DOHH2 (cell line): ENCODE measurements around the gene HK1.

Experiments used
- H3F3A ChIP-seq: fragments of 200-600 bp; sonication (generic), shearing (Covaris generic); 2 replicates; pipeline ENCODE4 v1.6.0; 2016; ENCODE audit warnings: antibody characterized with exemption, mild to moderate bottlenecking; ENCODE audit not compliant: control insufficient read depth, insufficient read depth
- H3K27ac ChIP-seq: fragments of 200-600 bp; sonication (generic); 2 replicates; pipeline ENCODE4 v1.5.1; 2014; ENCODE audit warnings: low read depth, mild to moderate bottlenecking, low read length, moderate library complexity
- H3K27me3 ChIP-seq: fragments of 200-600 bp; sonication (generic); 2 replicates; pipeline ENCODE4 v1.6.1; 2014; ENCODE audit warnings: mild to moderate bottlenecking, low read length, mixed read lengths; ENCODE audit not compliant: control insufficient read depth
- H3K36me3 ChIP-seq: fragments of 200-600 bp; sonication (generic); 2 replicates; pipeline ENCODE4 v1.6.1; 2014; ENCODE audit warnings: mild to moderate bottlenecking, low read length, moderate library complexity, mixed read lengths; ENCODE audit not compliant: control insufficient read depth
- H3K4me1 ChIP-seq: fragments of 200-600 bp; sonication (generic); 2 replicates; pipeline ENCODE4 v1.6.1; 2014; ENCODE audit warnings: mild to moderate bottlenecking, low read length, mixed read lengths; ENCODE audit not compliant: control insufficient read depth
- H3K4me2 ChIP-seq: fragments of 200-600 bp; sonication (generic); 2 replicates; pipeline ENCODE4 v1.6.0; 2014; ENCODE audit warnings: mild to moderate bottlenecking, low read length, moderate library complexity
- H3K4me3 ChIP-seq: fragments of 200-600 bp; sonication (generic); 2 replicates; pipeline ENCODE4 v1.5.1; 2014; ENCODE audit warnings: mild to moderate bottlenecking, low read length, mixed read lengths
- H3K79me2 ChIP-seq: fragments of 200-600 bp; sonication (generic); 2 replicates; pipeline ENCODE4 v1.6.1; 2014; ENCODE audit warnings: mild to moderate bottlenecking, low read length, mixed read lengths; ENCODE audit not compliant: control insufficient read depth
- H3K9me2 ChIP-seq: fragments of 200-600 bp; sonication (generic); replicated peaks from 2 replicates; pipeline ENCODE4 v1.6.1; 2014; ENCODE audit warnings: mild to moderate bottlenecking, low read length, mixed read lengths; ENCODE audit not compliant: control insufficient read depth
- H3K9me3 ChIP-seq: fragments of 200-600 bp; sonication (generic); 2 replicates; pipeline ENCODE4 v1.6.1; 2014; ENCODE audit warnings: antibody characterized with exemption, low read length, mixed read lengths; ENCODE audit not compliant: control insufficient read depth, insufficient read depth
- H4K20me1 ChIP-seq: fragments of 200-600 bp; sonication (generic); 2 replicates; pipeline ENCODE4 v1.6.0; 2014; ENCODE audit warnings: low read depth, mild to moderate bottlenecking, antibody characterized with exemption, low read length, moderate library complexity; ENCODE audit not compliant: control insufficient read depth, insufficient read depth
- EZH2phosphoT487 ChIP-seq: fragments of 200-600 bp; sonication (generic); IDR thresholded peaks from 2 replicates; pipeline ENCODE4 v1.6.1; 2017; ENCODE audit warnings: borderline replicate concordance, mild to moderate bottlenecking, antibody characterized with exemption, low read length, moderate library complexity, mixed read lengths
- TF ChIP-seq, protein P1 (sequence below): fragments of 200-600 bp; sonication (generic); IDR thresholded peaks from one replicate; pipeline ENCODE4 v1.5.1; 2014; ENCODE audit warnings: antibody characterized with exemption, mild to moderate bottlenecking, low read depth, low read length; ENCODE audit not compliant: poor library complexity, severe bottlenecking

HK1 gene

GRCh38 chr10:69389827-69390490, 111.7 kb downstream of the HK1 start:
- Histone ChIP-seq H3K27me3 (no peaks in the 10 kb centered on the region), H3K36me3 (peaks cover 50% of the 10 kb centered on the region), H3F3A (no peaks in the 10 kb centered on the region), H3K9me2 (no peaks in the 10 kb centered on the region), H3K27ac (no peak overlapping the region), H3K4me2 (no peak overlapping the region), H3K9me3 (no peaks in the 10 kb centered on the region), H3K79me2 (no peaks in the 10 kb centered on the region), H3K4me1 (peaks cover 7% of the 10 kb centered on the region), H3K4me3 (no peak overlapping the region), H4K20me1 (no peaks in the 10 kb centered on the region)
- no peak for TF ChIP-seq EZH2phosphoT487
- TF ChIP-seq, protein P1, sequence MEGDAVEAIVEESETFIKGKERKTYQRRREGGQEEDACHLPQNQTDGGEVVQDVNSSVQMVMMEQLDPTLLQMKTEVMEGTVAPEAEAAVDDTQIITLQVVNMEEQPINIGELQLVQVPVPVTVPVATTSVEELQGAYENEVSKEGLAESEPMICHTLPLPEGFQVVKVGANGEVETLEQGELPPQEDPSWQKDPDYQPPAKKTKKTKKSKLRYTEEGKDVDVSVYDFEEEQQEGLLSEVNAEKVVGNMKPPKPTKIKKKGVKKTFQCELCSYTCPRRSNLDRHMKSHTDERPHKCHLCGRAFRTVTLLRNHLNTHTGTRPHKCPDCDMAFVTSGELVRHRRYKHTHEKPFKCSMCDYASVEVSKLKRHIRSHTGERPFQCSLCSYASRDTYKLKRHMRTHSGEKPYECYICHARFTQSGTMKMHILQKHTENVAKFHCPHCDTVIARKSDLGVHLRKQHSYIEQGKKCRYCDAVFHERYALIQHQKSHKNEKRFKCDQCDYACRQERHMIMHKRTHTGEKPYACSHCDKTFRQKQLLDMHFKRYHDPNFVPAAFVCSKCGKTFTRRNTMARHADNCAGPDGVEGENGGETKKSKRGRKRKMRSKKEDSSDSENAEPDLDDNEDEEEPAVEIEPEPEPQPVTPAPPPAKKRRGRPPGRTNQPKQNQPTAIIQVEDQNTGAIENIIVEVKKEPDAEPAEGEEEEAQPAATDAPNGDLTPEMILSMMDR = no peak

DNA sequence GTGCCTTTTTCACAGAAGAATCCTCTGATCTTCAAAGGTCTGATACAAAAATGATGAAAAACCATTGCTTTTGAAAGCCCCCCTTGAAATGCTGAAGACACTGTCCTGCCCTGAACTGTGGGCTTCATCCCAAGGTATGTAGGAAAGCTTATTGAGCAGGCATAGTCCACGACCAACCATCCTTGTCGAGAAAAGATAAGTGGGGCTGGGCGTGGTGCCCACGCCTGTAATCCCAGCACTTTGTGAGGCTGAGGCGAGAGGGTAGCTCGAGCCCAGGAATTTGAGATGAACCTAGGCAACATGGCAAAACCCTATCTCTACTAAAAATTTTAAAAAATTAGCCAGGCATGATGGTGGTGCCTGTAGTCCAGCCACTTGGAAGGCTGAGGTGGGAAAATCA, 112.9 kb downstream of the HK1 start:
- Histone ChIP-seq H3K79me2 (no peaks in the 10 kb centered on the region), H3K36me3 (peaks cover 38% of the 10 kb centered on the region), H3K9me3 (no peaks in the 10 kb centered on the region), H4K20me1 (no peaks in the 10 kb centered on the region), H3K4me2 (no peak overlapping the region), H3K27ac (no peak overlapping the region), H3F3A (no peaks in the 10 kb centered on the region), H3K4me1 (peaks cover 7% of the 10 kb centered on the region), H3K27me3 (no peaks in the 10 kb centered on the region), H3K9me2 (no peaks in the 10 kb centered on the region), H3K4me3 (no peak overlapping the region)
- TF ChIP-seq, protein P1 = no peak
- TF ChIP-seq EZH2phosphoT487 = no peak

DNA sequence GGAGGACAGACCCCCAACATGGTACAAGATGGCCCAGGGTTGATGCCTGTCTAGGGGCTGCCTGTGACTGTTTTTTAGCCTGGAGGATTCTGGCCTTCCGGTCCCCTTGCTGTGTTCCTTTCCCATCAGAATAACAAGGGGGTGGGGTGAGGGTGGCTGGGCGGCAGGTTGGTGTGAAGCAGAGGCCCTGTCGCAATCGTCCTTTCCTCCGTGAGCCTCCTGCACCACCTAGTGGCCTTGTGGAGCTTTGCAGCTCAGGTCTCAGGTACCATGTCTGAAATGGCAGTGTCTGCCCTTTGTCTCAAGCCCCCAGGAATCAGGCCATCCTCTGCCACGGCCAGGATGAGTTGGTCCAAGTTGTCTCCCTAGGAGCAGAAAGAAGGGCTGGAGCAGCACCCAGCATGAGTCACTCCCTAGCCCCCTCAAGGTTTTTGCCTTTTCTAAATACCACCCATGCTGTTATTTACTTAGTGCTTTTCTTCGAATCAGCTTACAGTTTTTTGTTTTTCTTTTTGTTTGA, 114.2 kb downstream of the HK1 start:
- Histone ChIP-seq H3K9me2 (no peaks in the 10 kb centered on the region), H4K20me1 (no peaks in the 10 kb centered on the region), H3F3A (no peaks in the 10 kb centered on the region), H3K9me3 (no peaks in the 10 kb centered on the region), H3K4me2 (no peak overlapping the region), H3K27ac (no peak overlapping the region), H3K4me1 (peaks cover 7% of the 10 kb centered on the region), H3K79me2 (no peaks in the 10 kb centered on the region), H3K36me3 (peaks cover 41% of the 10 kb centered on the region), H3K27me3 (no peaks in the 10 kb centered on the region), H3K4me3 (no peak overlapping the region)
- TF ChIP-seq, protein P1 = peak; percentile 89
- no peak for TF ChIP-seq EZH2phosphoT487
